ENCODE results near the gene SPRED2. TPM values are rescaled to one million over a fixed set of nuclear protein-coding genes. Genes with fewer than 3 reads are reported as not detected.

SPRED2 gene
- polyA plus RNA-seq, 1 donor from 2014 or later = 5.3 TPM

- no peaks in the 10 kb centered on the region for H3K9me2 ChIP-seq (ENCODE audit: insufficient read depth, low read length)
- H3K9me3 ChIP-seq (ENCODE audit: low read length) = no peaks in the 10 kb centered on the region
- H2AFZ ChIP-seq (ENCODE audit: low read depth, low read length) = no peak overlapping the region
- H3K27me3 ChIP-seq (ENCODE audit: insufficient read depth, low read depth, low read length) = no peaks in the 10 kb centered on the region
- peaks cover 18% of the 10 kb centered on the region for H3K79me2 ChIP-seq (replicated peaks; ENCODE audit: insufficient read depth, low read length)
- H3K4me3 ChIP-seq (ENCODE audit: low read length) = no peak overlapping the region
- no peaks in the 10 kb centered on the region for H3F3A ChIP-seq (ENCODE audit: insufficient read depth, low read length, poor library complexity, severe bottlenecking)
- no peak for TF ChIP-seq EZH2 (IDR thresholded peaks at IDR 0.05; ENCODE audit: borderline replicate concordance, insufficient read depth, low read length, poor library complexity, severe bottlenecking)
- TF ChIP-seq REST (IDR thresholded peaks at IDR 0.05; ENCODE audit: borderline replicate concordance) = no peak
- TF ChIP-seq MXI1 (conservative IDR thresholded peaks at IDR 0.05; ENCODE audit: poor library complexity, severe bottlenecking) = no peak
- TF ChIP-seq EP300 (conservative IDR thresholded peaks at IDR 0.05; ENCODE audit: poor library complexity, severe bottlenecking) = no peak
- TF ChIP-seq SMC3 (conservative IDR thresholded peaks at IDR 0.05; ENCODE audit: poor library complexity) = no peak
- no peak for TF ChIP-seq CTCF (IDR thresholded peaks at IDR 0.05; ENCODE audit: poor library complexity, severe bottlenecking)
- no peak for TF ChIP-seq RAD21 (conservative IDR thresholded peaks at IDR 0.05)
- TF ChIP-seq TAF1 (IDR thresholded peaks at IDR 0.05; ENCODE audit: low read depth) = no peak
- no peak for TF ChIP-seq POLR2AphosphoS5 (IDR thresholded peaks at IDR 0.05)
- no peaks in the 10 kb centered on the region for H3K36me3 ChIP-seq (ENCODE audit: insufficient read depth, low read length)
- H4K20me1 ChIP-seq (ENCODE audit: insufficient read depth) = no peaks in the 10 kb centered on the region
- H3K9ac ChIP-seq (ENCODE audit: low read length) = no peak overlapping the region
- no peak overlapping the region for H3K27ac ChIP-seq (ENCODE audit: low read length)
- no peak overlapping the region for H3K4me2 ChIP-seq (ENCODE audit: low read length)
These were observed 42.3 kb downstream of the SPRED2 start for GRCh38 chr2:65390134-65390533.

- Histone ChIP-seq H3K9me2 (ENCODE audit: insufficient read depth, low read length) (no peaks in the 10 kb centered on the region), H3K9ac (ENCODE audit: low read length) (no peak overlapping the region), H2AFZ (ENCODE audit: low read depth, low read length) (no peak overlapping the region), H4K20me1 (ENCODE audit: insufficient read depth) (no peaks in the 10 kb centered on the region), H3K9me3 (ENCODE audit: low read length) (no peaks in the 10 kb centered on the region), H3K36me3 (ENCODE audit: insufficient read depth, low read length) (no peaks in the 10 kb centered on the region), H3K4me3 (ENCODE audit: low read length) (no peak overlapping the region), H3K4me2 (ENCODE audit: low read length) (no peak overlapping the region), H3F3A (ENCODE audit: insufficient read depth, low read length, poor library complexity, severe bottlenecking) (no peaks in the 10 kb centered on the region), H3K79me2 (replicated peaks; ENCODE audit: insufficient read depth, low read length) (peaks cover 18% of the 10 kb centered on the region), H3K27ac (ENCODE audit: low read length) (no peak overlapping the region), H3K27me3 (ENCODE audit: insufficient read depth, low read depth, low read length) (no peaks in the 10 kb centered on the region)
- no peak for TF ChIP-seq CTCF (IDR thresholded peaks at IDR 0.05; ENCODE audit: poor library complexity, severe bottlenecking)
- no peak for TF ChIP-seq REST (IDR thresholded peaks at IDR 0.05; ENCODE audit: borderline replicate concordance)
- no peak for TF ChIP-seq POLR2AphosphoS5 (IDR thresholded peaks at IDR 0.05)
- no peak for TF ChIP-seq EP300 (conservative IDR thresholded peaks at IDR 0.05; ENCODE audit: poor library complexity, severe bottlenecking)
- no peak for TF ChIP-seq SMC3 (conservative IDR thresholded peaks at IDR 0.05; ENCODE audit: poor library complexity)
- no peak for TF ChIP-seq TAF1 (IDR thresholded peaks at IDR 0.05; ENCODE audit: low read depth)
- TF ChIP-seq RAD21 (conservative IDR thresholded peaks at IDR 0.05) = no peak
- no peak for TF ChIP-seq MXI1 (conservative IDR thresholded peaks at IDR 0.05; ENCODE audit: poor library complexity, severe bottlenecking)
- no peak for TF ChIP-seq EZH2 (IDR thresholded peaks at IDR 0.05; ENCODE audit: borderline replicate concordance, insufficient read depth, low read length, poor library complexity, severe bottlenecking)
These were observed 42.9 kb downstream of the SPRED2 start for GRCh38 chr2:65389476-65389875.
